ENCODE data around the gene RNASE9.

DNA sequence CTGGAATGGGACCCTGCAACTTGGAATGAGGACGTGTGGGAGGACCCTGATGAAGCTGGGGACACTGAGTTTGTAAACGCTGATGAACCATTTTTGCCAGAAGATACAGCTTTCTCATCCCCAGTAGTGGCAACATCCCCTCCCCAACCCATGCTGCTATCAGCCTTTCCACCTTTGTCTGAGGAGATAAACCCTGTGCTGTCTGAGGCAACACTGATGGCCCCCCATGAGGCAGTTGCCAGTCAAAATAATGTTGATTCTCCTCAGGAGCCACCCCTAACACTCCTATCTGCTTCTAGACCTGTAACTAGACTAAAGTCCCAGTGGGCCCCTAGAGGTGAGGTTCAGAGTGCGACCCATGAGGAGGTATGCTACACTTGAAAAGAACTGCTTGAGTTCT lies 7.5 kb upstream of the RNASE9 start:
- TF ChIP-seq, protein P1, sequence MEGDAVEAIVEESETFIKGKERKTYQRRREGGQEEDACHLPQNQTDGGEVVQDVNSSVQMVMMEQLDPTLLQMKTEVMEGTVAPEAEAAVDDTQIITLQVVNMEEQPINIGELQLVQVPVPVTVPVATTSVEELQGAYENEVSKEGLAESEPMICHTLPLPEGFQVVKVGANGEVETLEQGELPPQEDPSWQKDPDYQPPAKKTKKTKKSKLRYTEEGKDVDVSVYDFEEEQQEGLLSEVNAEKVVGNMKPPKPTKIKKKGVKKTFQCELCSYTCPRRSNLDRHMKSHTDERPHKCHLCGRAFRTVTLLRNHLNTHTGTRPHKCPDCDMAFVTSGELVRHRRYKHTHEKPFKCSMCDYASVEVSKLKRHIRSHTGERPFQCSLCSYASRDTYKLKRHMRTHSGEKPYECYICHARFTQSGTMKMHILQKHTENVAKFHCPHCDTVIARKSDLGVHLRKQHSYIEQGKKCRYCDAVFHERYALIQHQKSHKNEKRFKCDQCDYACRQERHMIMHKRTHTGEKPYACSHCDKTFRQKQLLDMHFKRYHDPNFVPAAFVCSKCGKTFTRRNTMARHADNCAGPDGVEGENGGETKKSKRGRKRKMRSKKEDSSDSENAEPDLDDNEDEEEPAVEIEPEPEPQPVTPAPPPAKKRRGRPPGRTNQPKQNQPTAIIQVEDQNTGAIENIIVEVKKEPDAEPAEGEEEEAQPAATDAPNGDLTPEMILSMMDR (IDR thresholded peaks at IDR 0.05; ENCODE audit: borderline replicate concordance, extremely low read depth, low read length, poor library complexity, severe bottlenecking), result no peak
- no peak for TF ChIP-seq EZH2 (IDR thresholded peaks at IDR 0.05; ENCODE audit: borderline replicate concordance, low read depth, low read length, severe bottlenecking)
